Activated naive CD8-positive, alpha-beta T cell treated with anti-CD3 and anti-CD28 coated beads, Interleukin-2, amount 50 U/mL, for 24 hours (primary cell): ENCODE measurements around the gene NET1.

Source experiments
- ATAC-seq: fragments of 150-1000 bp; cut with Tn5 transposase; one replicate; pipeline ENCODE4 v1.10.0; 2021
- DNase-seq: peaks from one replicate; pipeline ENCODE4 v3.0.0; 2021
- H3K27ac Mint-ChIP-seq: one replicate; pipeline ENCODE4 v1.8.0; 2021; ENCODE audit warnings: mild to moderate bottlenecking, mixed read lengths
- H3K27me3 Mint-ChIP-seq: one replicate; pipeline ENCODE4 v1.8.0; 2021; ENCODE audit warnings: mixed read lengths
- H3K36me3 Mint-ChIP-seq: one replicate; pipeline ENCODE4 v1.8.0; 2021; ENCODE audit warnings: low read depth, mixed read lengths
- H3K4me1 Mint-ChIP-seq: one replicate; pipeline ENCODE4 v1.8.0; 2021; ENCODE audit warnings: mixed read lengths
- H3K4me3 Mint-ChIP-seq: one replicate; pipeline ENCODE4 v1.8.0; 2021; ENCODE audit warnings: mild to moderate bottlenecking, moderate library complexity, mixed read lengths
- H3K9me3 Mint-ChIP-seq: one replicate; pipeline ENCODE4 v1.8.0; 2021; ENCODE audit warnings: mixed read lengths

NET1 gene

GRCh38 chr10:5443429-5443828 is 31.1 kb downstream of the NET1 start:
- peak overlapping the region; percentile 13 for H3K27ac Mint-ChIP-seq
- ATAC-seq (peak; percentile 11), DNase-seq (no peak)
- no peaks in the 10 kb centered on the region for H3K9me3 Mint-ChIP-seq
- H3K27me3 Mint-ChIP-seq, result peaks cover 4% of the 10 kb centered on the region
- peaks cover 4% of the 10 kb centered on the region for H3K36me3 Mint-ChIP-seq
- H3K4me1 Mint-ChIP-seq, result peaks cover 38% of the 10 kb centered on the region
- no peak overlapping the region for H3K4me3 Mint-ChIP-seq

GRCh38 chr10:5445006-5445405 is 32.6 kb downstream of the NET1 start:
- DNase-seq (no peak), ATAC-seq (no peak)
- no peaks in the 10 kb centered on the region for H3K9me3 Mint-ChIP-seq
- peaks cover 46% of the 10 kb centered on the region for H3K4me1 Mint-ChIP-seq
- peaks cover 6% of the 10 kb centered on the region for H3K27me3 Mint-ChIP-seq
- H3K27ac Mint-ChIP-seq, result no peak overlapping the region
- no peak overlapping the region for H3K4me3 Mint-ChIP-seq
- H3K36me3 Mint-ChIP-seq, result peaks cover 5% of the 10 kb centered on the region

- Mint-ChIP-seq H3K4me3 (peak overlapping the region; percentile 80), H3K27ac (peak overlapping the region; percentile 79), H3K4me1 (peaks cover 46% of the 10 kb centered on the region), H3K36me3 (peaks cover 6% of the 10 kb centered on the region), H3K9me3 (no peaks in the 10 kb centered on the region), H3K27me3 (peaks cover 6% of the 10 kb centered on the region)
- ATAC-seq (peak; percentile 73), DNase-seq (peak; percentile 80)
Measured at GRCh38 chr10:5446390-5446926, 34.1 kb downstream of the NET1 start.

GRCh38 chr10:5447056-5447455 is 34.7 kb downstream of the NET1 start:
- Mint-ChIP-seq H3K36me3 (peaks cover 10% of the 10 kb centered on the region), H3K27ac (no peak overlapping the region), H3K4me3 (peak overlapping the region; percentile 55), H3K4me1 (peaks cover 46% of the 10 kb centered on the region), H3K9me3 (no peaks in the 10 kb centered on the region), H3K27me3 (peaks cover 6% of the 10 kb centered on the region)
- no peak for DNase-seq
- no peak for ATAC-seq

GRCh38 chr10:5447611-5448071 is 35.3 kb downstream of the NET1 start:
- peaks cover 45% of the 10 kb centered on the region for H3K4me1 Mint-ChIP-seq
- ATAC-seq, result peak; percentile 90

GRCh38 chr10:5448333-5449001 is 36.1 kb downstream of the NET1 start:
- no peak overlapping the region for H3K27ac Mint-ChIP-seq
- ATAC-seq (no peak), DNase-seq (no peak)
- H3K27me3 Mint-ChIP-seq, result peaks cover 6% of the 10 kb centered on the region
- no peak overlapping the region for H3K4me3 Mint-ChIP-seq
- H3K36me3 Mint-ChIP-seq, result peaks cover 22% of the 10 kb centered on the region
- no peaks in the 10 kb centered on the region for H3K9me3 Mint-ChIP-seq
- H3K4me1 Mint-ChIP-seq, result peaks cover 39% of the 10 kb centered on the region

More at GRCh38 chr10:5447611-5448071, 35.3 kb downstream of the NET1 start:
- peak overlapping the region; percentile 55 for H3K4me3 Mint-ChIP-seq
- H3K27ac Mint-ChIP-seq, result peak overlapping the region; percentile 47
- H3K9me3 Mint-ChIP-seq, result no peaks in the 10 kb centered on the region
- peaks cover 6% of the 10 kb centered on the region for H3K27me3 Mint-ChIP-seq
- DNase-seq, result no peak
- H3K36me3 Mint-ChIP-seq, result peaks cover 14% of the 10 kb centered on the region

GRCh38 chr10:5449227-5449626 is 36.9 kb downstream of the NET1 start:
- no peak for DNase-seq
- Mint-ChIP-seq H3K9me3 (no peaks in the 10 kb centered on the region), H3K27me3 (peaks cover 6% of the 10 kb centered on the region), H3K27ac (no peak overlapping the region), H3K4me1 (peaks cover 33% of the 10 kb centered on the region), H3K4me3 (no peak overlapping the region), H3K36me3 (peaks cover 29% of the 10 kb centered on the region)
- no peak for ATAC-seq

- no peak for ATAC-seq
- Mint-ChIP-seq H3K36me3 (peaks cover 32% of the 10 kb centered on the region), H3K4me1 (peaks cover 33% of the 10 kb centered on the region), H3K27me3 (peaks cover 2% of the 10 kb centered on the region), H3K9me3 (no peaks in the 10 kb centered on the region), H3K4me3 (no peak overlapping the region), H3K27ac (no peak overlapping the region)
- DNase-seq, result no peak
Measured at GRCh38 chr10:5449823-5450222, 37.5 kb downstream of the NET1 start.

- DNase-seq, result no peak
- H3K9me3 Mint-ChIP-seq, result no peaks in the 10 kb centered on the region
Measured at GRCh38 chr10:5450605-5451384, 38.4 kb downstream of the NET1 start.

GRCh38 chr10:5453749-5454489 is 41.6 kb downstream of the NET1 start:
- peaks cover 54% of the 10 kb centered on the region for H3K36me3 Mint-ChIP-seq
- DNase-seq, result no peak
- no peak overlapping the region for H3K27ac Mint-ChIP-seq
- ATAC-seq, result no peak
- H3K27me3 Mint-ChIP-seq, result peaks cover 2% of the 10 kb centered on the region
- H3K4me1 Mint-ChIP-seq, result peaks cover 12% of the 10 kb centered on the region
- H3K9me3 Mint-ChIP-seq, result no peaks in the 10 kb centered on the region
- H3K4me3 Mint-ChIP-seq, result no peak overlapping the region

More at GRCh38 chr10:5450605-5451384, 38.4 kb downstream of the NET1 start:
- no peak for ATAC-seq
- H3K27me3 Mint-ChIP-seq, result peaks cover 2% of the 10 kb centered on the region
- H3K4me1 Mint-ChIP-seq, result peaks cover 33% of the 10 kb centered on the region
- peaks cover 40% of the 10 kb centered on the region for H3K36me3 Mint-ChIP-seq
- no peak overlapping the region for H3K4me3 Mint-ChIP-seq
- H3K27ac Mint-ChIP-seq, result no peak overlapping the region

GRCh38 chr10:5456563-5456962 is 44.2 kb downstream of the NET1 start:
- ATAC-seq, result no peak
- peaks cover 58% of the 10 kb centered on the region for H3K36me3 Mint-ChIP-seq
- H3K27me3 Mint-ChIP-seq, result no peaks in the 10 kb centered on the region

GRCh38 chr10:5457741-5458140 is 45.4 kb downstream of the NET1 start:
- H3K36me3 Mint-ChIP-seq, result peaks cover 50% of the 10 kb centered on the region
- peaks cover 8% of the 10 kb centered on the region for H3K4me1 Mint-ChIP-seq
- H3K4me3 Mint-ChIP-seq, result no peak overlapping the region
- no peak overlapping the region for H3K27ac Mint-ChIP-seq
- no peak for DNase-seq
- H3K27me3 Mint-ChIP-seq, result no peaks in the 10 kb centered on the region
- no peaks in the 10 kb centered on the region for H3K9me3 Mint-ChIP-seq
- no peak for ATAC-seq

More at GRCh38 chr10:5456563-5456962, 44.2 kb downstream of the NET1 start:
- H3K27ac Mint-ChIP-seq, result no peak overlapping the region
- peaks cover 8% of the 10 kb centered on the region for H3K4me1 Mint-ChIP-seq
- H3K4me3 Mint-ChIP-seq, result no peak overlapping the region
- DNase-seq, result no peak
- H3K9me3 Mint-ChIP-seq, result no peaks in the 10 kb centered on the region

GRCh38 chr10:5458425-5458824 is 46.1 kb downstream of the NET1 start:
- no peak overlapping the region for H3K27ac Mint-ChIP-seq
- no peak overlapping the region for H3K4me3 Mint-ChIP-seq
- peaks cover 8% of the 10 kb centered on the region for H3K4me1 Mint-ChIP-seq
- peaks cover 43% of the 10 kb centered on the region for H3K36me3 Mint-ChIP-seq
- no peaks in the 10 kb centered on the region for H3K27me3 Mint-ChIP-seq
- H3K9me3 Mint-ChIP-seq, result no peaks in the 10 kb centered on the region
- DNase-seq (no peak), ATAC-seq (no peak)

GRCh38 chr10:5458949-5459747 is 46.8 kb downstream of the NET1 start:
- H3K36me3 Mint-ChIP-seq, result peaks cover 37% of the 10 kb centered on the region
- no peaks in the 10 kb centered on the region for H3K9me3 Mint-ChIP-seq
- no peak overlapping the region for H3K4me3 Mint-ChIP-seq
- ATAC-seq (no peak), DNase-seq (no peak)
- H3K4me1 Mint-ChIP-seq, result peaks cover 8% of the 10 kb centered on the region
- H3K27ac Mint-ChIP-seq, result no peak overlapping the region
- H3K27me3 Mint-ChIP-seq, result no peaks in the 10 kb centered on the region
